ENCODE data around the gene MINDY4. TPM values are rescaled to one million over a fixed set of nuclear protein-coding genes. Genes with fewer than 3 reads are reported as not detected.

Gene MINDY4
- total and polyA plus RNA-seq, 4 donors: 0.93 to 6.1 (median 1.9) TPM

GRCh38 chr7:30850426-30850825, 79.2 kb downstream of the MINDY4 start:
- Histone ChIP-seq H3K9ac (ENCODE audit: low read depth in 1 of 2, low read length in 2 of 2) (no peak overlapping the region), H3K4me3 (ENCODE audit: low read depth in 1 of 3, low read length in 3 of 3) (no peak overlapping the region), H3K27me3 (ENCODE audit: control insufficient read depth in 4 of 4, insufficient read depth in 4 of 4, low read length in 3 of 4) (no peaks in the 10 kb centered on the region), H3K9me3 (ENCODE audit: control insufficient read depth in 4 of 4, low read length in 3 of 4) (peaks cover 0 to 5% (median 0%) of the 10 kb centered on the region in 4 donors), H3K27ac (ENCODE audit: low read depth in 1 of 2, low read length in 2 of 2) (no peak overlapping the region), H3K36me3 (ENCODE audit: control insufficient read depth in 4 of 4, insufficient read depth in 3 of 4, low read depth in 1 of 4, low read length in 3 of 4) (no peaks in the 10 kb centered on the region), H3K4me1 (ENCODE audit: control insufficient read depth in 4 of 4, insufficient read depth in 4 of 4, low read length in 3 of 4) (no peaks in the 10 kb centered on the region)
- no peak for DNase-seq (ENCODE audit: low spot score)
- no peak for TF ChIP-seq ATF3 (IDR thresholded peaks at IDR 0.05)
- TF ChIP-seq SP1 (IDR thresholded peaks at IDR 0.05): no peak
- TF ChIP-seq EGR1 (IDR thresholded peaks at IDR 0.05; ENCODE audit: low read depth in 2 of 2): no peak
- TF ChIP-seq MAX (IDR thresholded peaks at IDR 0.05): no peak
- TF ChIP-seq RXRA (IDR thresholded peaks at IDR 0.05): no peak
- no peak for TF ChIP-seq NR2F2 (IDR thresholded peaks at IDR 0.05)
- no peak for TF ChIP-seq JUND (IDR thresholded peaks at IDR 0.05)
- no peak for TF ChIP-seq ZBTB33 (IDR thresholded peaks at IDR 0.05)
- no peak for TF ChIP-seq YY1 (IDR thresholded peaks at IDR 0.05)
- no peak for TF ChIP-seq FOXA2 (IDR thresholded peaks at IDR 0.05)
- no peak for TF ChIP-seq GABPA (IDR thresholded peaks at IDR 0.05 in 1 of 2, conservative IDR thresholded peaks at IDR 0.05 in 1 of 2)
- WGBS: 95% methylated on average over 17 of the region's 17 CpGs

GRCh38 chr7:30851651-30852307, 80.6 kb downstream of the MINDY4 start:
- H3K9me3 ChIP-seq (ENCODE audit: control insufficient read depth in 4 of 4, low read length in 3 of 4): peaks cover 0 to 5% (median 0%) of the 10 kb centered on the region in 4 donors
- H3K27ac ChIP-seq (ENCODE audit: low read depth in 1 of 2, low read length in 2 of 2): no peak overlapping the region
- no peaks in the 10 kb centered on the region for H3K36me3 ChIP-seq (ENCODE audit: control insufficient read depth in 4 of 4, insufficient read depth in 3 of 4, low read depth in 1 of 4, low read length in 3 of 4)
- no peak overlapping the region for H3K9ac ChIP-seq (ENCODE audit: low read depth in 1 of 2, low read length in 2 of 2)
- H3K4me1 ChIP-seq (ENCODE audit: control insufficient read depth in 4 of 4, insufficient read depth in 4 of 4, low read length in 3 of 4): no peaks in the 10 kb centered on the region
- DNase-seq (ENCODE audit: low spot score): no peak
- 88% methylated on average over 12 of the region's 12 CpGs for WGBS
- no peaks in the 10 kb centered on the region for H3K27me3 ChIP-seq (ENCODE audit: control insufficient read depth in 4 of 4, insufficient read depth in 4 of 4, low read length in 3 of 4)
- TF ChIP-seq HNF4G (IDR thresholded peaks at IDR 0.05): no peak
- no peak for TF ChIP-seq RXRA (IDR thresholded peaks at IDR 0.05)
- no peak overlapping the region for H3K4me3 ChIP-seq (ENCODE audit: low read depth in 1 of 3, low read length in 3 of 3)

GRCh38 chr7:30852308-30852684, 81.1 kb downstream of the MINDY4 start:
- peaks cover 0 to 5% (median 0%) of the 10 kb centered on the region in 4 donors for H3K9me3 ChIP-seq (ENCODE audit: control insufficient read depth in 4 of 4, low read length in 3 of 4)
- WGBS: 80% methylated on average over 4 of the region's 4 CpGs
- no peak for DNase-seq (ENCODE audit: low spot score)
- no peaks in the 10 kb centered on the region for H3K36me3 ChIP-seq (ENCODE audit: control insufficient read depth in 4 of 4, insufficient read depth in 3 of 4, low read depth in 1 of 4, low read length in 3 of 4)
- no peak overlapping the region for H3K9ac ChIP-seq (ENCODE audit: low read depth in 1 of 2, low read length in 2 of 2)
- no peaks in the 10 kb centered on the region for H3K27me3 ChIP-seq (ENCODE audit: control insufficient read depth in 4 of 4, insufficient read depth in 4 of 4, low read length in 3 of 4)
- H3K4me3 ChIP-seq (ENCODE audit: low read depth in 1 of 3, low read length in 3 of 3): no peak overlapping the region
- no peak overlapping the region for H3K27ac ChIP-seq (ENCODE audit: low read depth in 1 of 2, low read length in 2 of 2)
- no peaks in the 10 kb centered on the region for H3K4me1 ChIP-seq (ENCODE audit: control insufficient read depth in 4 of 4, insufficient read depth in 4 of 4, low read length in 3 of 4)
- TF ChIP-seq GABPA (IDR thresholded peaks at IDR 0.05 in 1 of 2, conservative IDR thresholded peaks at IDR 0.05 in 1 of 2) (no peak), REST (IDR thresholded peaks at IDR 0.05) (no peak), ATF3 (IDR thresholded peaks at IDR 0.05) (no peak), TAF1 (conservative IDR thresholded peaks at IDR 0.05) (no peak), NR2F2 (IDR thresholded peaks at IDR 0.05) (no peak), HNF4G (IDR thresholded peaks at IDR 0.05) (no peak), FOXA2 (IDR thresholded peaks at IDR 0.05) (no peak), HNF4A (conservative IDR thresholded peaks at IDR 0.05) (no peak), RAD21 (IDR thresholded peaks at IDR 0.05) (no peak), FOXA1 (IDR thresholded peaks at IDR 0.05) (no peak), EGR1 (IDR thresholded peaks at IDR 0.05; ENCODE audit: low read depth in 2 of 2) (no peak)
